DND-41 (cell line): ENCODE results near the gene ADAM11.

Source experiments
- ATAC-seq: fragments of 200-7000 bp; cut with Tn5 transposase; 3 replicates; pipeline ENCODE4 v1.9.1; 2021; ENCODE audit warnings: low read depth; ENCODE audit not compliant: insufficient read depth
- DNase-seq: peaks from one replicate; pipeline ENCODE4 v3.0.0-alpha.2; 2020
- H2AFZ ChIP-seq: 2 replicates; pipeline ENCODE4 v1.6.0; 2012; ENCODE audit warnings: low read depth, low read length
- H3K27ac ChIP-seq: 2 replicates; pipeline ENCODE4 v1.5.1; 2012; ENCODE audit warnings: low read length, inconsistent platforms
- H3K27me3 ChIP-seq: fragments of 200-600 bp; sonication (generic); 2 replicates; pipeline ENCODE4 v1.6.0; 2012; ENCODE audit warnings: low read length, mild to moderate bottlenecking, inconsistent platforms; ENCODE audit not compliant: insufficient read depth, poor library complexity
- H3K36me3 ChIP-seq: 2 replicates; pipeline ENCODE4 v1.5.1; 2012; ENCODE audit warnings: low read length, inconsistent platforms; ENCODE audit not compliant: insufficient read depth
- H3K4me1 ChIP-seq: 2 replicates; pipeline ENCODE4 v1.5.1; 2012; ENCODE audit warnings: mild to moderate bottlenecking, low read length; ENCODE audit not compliant: insufficient read depth
- H3K4me2 ChIP-seq: 2 replicates; pipeline ENCODE4 v1.6.0; 2012; ENCODE audit warnings: mild to moderate bottlenecking, moderate library complexity, low read length, inconsistent platforms; ENCODE audit not compliant: insufficient read depth
- H3K4me3 ChIP-seq, 2 experiments: fragments of 200-600 bp in 1 of 2; shearing (Covaris generic) in 1 of 2; 2 replicates each; pipeline ENCODE4 v1.5.1; 2012 to 2016; ENCODE audit warnings: inconsistent platforms in 2 of 2, low read length in 2 of 2, mild to moderate bottlenecking in 2 of 2, low read depth in 1 of 2, moderate library complexity in 1 of 2
- H3K79me2 ChIP-seq: 2 replicates; pipeline ENCODE4 v1.6.0; 2012; ENCODE audit warnings: low read length, inconsistent platforms; ENCODE audit not compliant: insufficient read depth
- H3K9ac ChIP-seq: 2 replicates; pipeline ENCODE4 v1.6.0; 2012; ENCODE audit warnings: low read depth, mild to moderate bottlenecking, inconsistent platforms, low read length, moderate library complexity
- H3K9me3 ChIP-seq: 2 replicates; pipeline ENCODE4 v1.5.1; 2012; ENCODE audit warnings: low read length, moderate library complexity, mild to moderate bottlenecking, inconsistent platforms; ENCODE audit not compliant: insufficient read depth, severe bottlenecking
- H4K20me1 ChIP-seq: 2 replicates; pipeline ENCODE4 v1.6.0; 2012; ENCODE audit warnings: low read length; ENCODE audit not compliant: insufficient read depth
- CTCF ChIP-seq: IDR thresholded peaks from 2 replicates; pipeline ENCODE4 v1.5.1; 2012; ENCODE audit warnings: borderline replicate concordance, low read length, moderate library complexity, mild to moderate bottlenecking; ENCODE audit not compliant: poor library complexity, severe bottlenecking; ENCODE audit errors: extremely low read depth
- EZH2 ChIP-seq: IDR thresholded peaks from 3 replicates; pipeline ENCODE4 v1.6.1; 2012; ENCODE audit warnings: borderline replicate concordance, low read depth, mild to moderate bottlenecking, moderate library complexity, low read length, inconsistent platforms; ENCODE audit not compliant: severe bottlenecking

The ADAM11 gene

GRCh38 chr17:44795421-44795820 is 36.6 kb downstream of the ADAM11 start:
- H3K4me1 ChIP-seq = no peaks in the 10 kb centered on the region
- H3K9ac ChIP-seq = no peak overlapping the region
- no peak overlapping the region for H3K4me3 ChIP-seq
- H3K79me2 ChIP-seq = no peaks in the 10 kb centered on the region
- no peak overlapping the region for H2AFZ ChIP-seq
- TF ChIP-seq CTCF (no peak), EZH2 (no peak)
- no peak overlapping the region for H3K27ac ChIP-seq
- no peaks in the 10 kb centered on the region for H3K27me3 ChIP-seq
- no peaks in the 10 kb centered on the region; the same call in 1 of the 2 replicates for H4K20me1 ChIP-seq
- H3K4me2 ChIP-seq = no peak overlapping the region
- H3K9me3 ChIP-seq = no peaks in the 10 kb centered on the region
- DNase-seq (no peak), ATAC-seq (no peak)
- H3K36me3 ChIP-seq = peaks cover 10% of the 10 kb centered on the region; the same call in 1 of the 2 replicates

- TF ChIP-seq EZH2 = no peak
- TF ChIP-seq CTCF = no peak
- H3K36me3 ChIP-seq = peaks cover 10% of the 10 kb centered on the region; the same call in 1 of the 2 replicates
- H3K27ac ChIP-seq = no peak overlapping the region
- H3K9me3 ChIP-seq = no peaks in the 10 kb centered on the region
- ATAC-seq (no peak), DNase-seq (no peak)
- H3K79me2 ChIP-seq = no peaks in the 10 kb centered on the region
- no peaks in the 10 kb centered on the region for H3K4me1 ChIP-seq
- H4K20me1 ChIP-seq = no peaks in the 10 kb centered on the region; the same call in 1 of the 2 replicates
- H3K4me3 ChIP-seq = no peak overlapping the region
- no peak overlapping the region for H3K4me2 ChIP-seq
- no peak overlapping the region for H3K9ac ChIP-seq
- H3K27me3 ChIP-seq = no peaks in the 10 kb centered on the region
- no peak overlapping the region for H2AFZ ChIP-seq
These were observed 37.1 kb downstream of the ADAM11 start for GRCh38 chr17:44795928-44796327.

- Histone ChIP-seq H3K79me2 (no peaks in the 10 kb centered on the region), H3K27me3 (no peaks in the 10 kb centered on the region), H2AFZ (no peak overlapping the region), H3K27ac (no peak overlapping the region), H3K4me3 (no peak overlapping the region), H3K36me3 (peaks cover 11% of the 10 kb centered on the region; the same call in 1 of the 2 replicates), H4K20me1 (no peaks in the 10 kb centered on the region; the same call in 1 of the 2 replicates), H3K4me1 (no peaks in the 10 kb centered on the region), H3K9ac (no peak overlapping the region), H3K4me2 (no peak overlapping the region), H3K9me3 (no peaks in the 10 kb centered on the region)
- no peak for ATAC-seq
- TF ChIP-seq EZH2 (no peak), CTCF (no peak)
- DNase-seq = no peak
These were observed 37.9 kb downstream of the ADAM11 start for GRCh38 chr17:44796731-44797130.

- no peak for ATAC-seq
- H2AFZ ChIP-seq = no peak overlapping the region
- TF ChIP-seq EZH2 (no peak), CTCF (no peak)
- no peak for DNase-seq
- H3K36me3 ChIP-seq = peaks cover 21% of the 10 kb centered on the region; the same call in 1 of the 2 replicates
- H3K27ac ChIP-seq = no peak overlapping the region
- H3K4me2 ChIP-seq = no peak overlapping the region
- no peak overlapping the region for H3K4me3 ChIP-seq
- H3K9ac ChIP-seq = no peak overlapping the region
- peaks cover 2% of the 10 kb centered on the region; the same call in 1 of the 2 replicates for H4K20me1 ChIP-seq
- no peaks in the 10 kb centered on the region for H3K4me1 ChIP-seq
- no peaks in the 10 kb centered on the region for H3K9me3 ChIP-seq
- no peaks in the 10 kb centered on the region for H3K27me3 ChIP-seq
- peaks cover under 1% of the 10 kb centered on the region; the same call in 1 of the 2 replicates for H3K79me2 ChIP-seq
These were observed 39.0 kb downstream of the ADAM11 start for GRCh38 chr17:44797802-44798201.
